Measurements from ENCODE around the gene ANKRD62. TPM values are rescaled to one million over a fixed set of nuclear protein-coding genes. Genes with fewer than 3 reads are reported as not detected.

The ANKRD62 gene
- total RNA-seq, 1 experiment from 2014 or later = not detected

DNA sequence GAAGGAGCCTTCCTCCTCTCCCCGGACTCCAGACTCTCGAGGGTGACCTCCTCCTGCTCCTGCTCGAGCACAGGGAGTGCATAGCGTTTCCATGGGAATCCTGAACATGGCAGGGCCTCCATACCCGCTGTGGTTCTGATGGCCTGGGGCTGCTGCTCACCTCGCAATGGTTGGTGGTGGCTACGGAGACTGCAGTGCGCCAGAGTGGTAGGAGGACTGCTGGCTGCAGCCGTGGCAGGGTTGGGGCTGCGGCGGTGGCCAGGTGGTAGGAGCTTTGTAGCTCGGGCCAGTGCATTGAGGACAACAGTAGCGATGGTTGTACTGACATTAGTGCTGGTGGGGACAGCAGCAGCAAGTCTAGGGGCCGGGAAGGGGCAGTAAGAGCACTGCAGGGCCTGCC lies 32.0 kb upstream of the ANKRD62 start:
- ChIA-PET CTCF (no interaction called here), POLR2A (no interaction called here)
- in situ Hi-C loops (cut with HindIII; ENCODE audit: low pct_unique_long_range_greater_than_20kb, low sequenced_read_pairs) (no loop called here), intact Hi-C loops (cut with micrococcal nuclease; ENCODE audit: unreplicated experiment) (no loop called here)
- DNase-seq (ENCODE audit: low read depth, low spot score) (no peak), ATAC-seq (no peak)
- Histone ChIP-seq H3K4me1 (ENCODE audit: control insufficient read depth, insufficient read depth, low read length) (no peaks in the 10 kb centered on the region), H3K9me3 (ENCODE audit: control insufficient read depth, insufficient read depth, low read depth, low read length) (no peaks in the 10 kb centered on the region), H3K4me3 (ENCODE audit: low read depth in 2 of 2, low read length in 2 of 2) (no peak overlapping the region), H3K27me3 (ENCODE audit: control insufficient read depth, insufficient read depth, low read length) (no peaks in the 10 kb centered on the region), H3K27ac (ENCODE audit: low read length) (no peak overlapping the region), H3K36me3 (ENCODE audit: control insufficient read depth, insufficient read depth, low read length) (no peaks in the 10 kb centered on the region)
- TF ChIP-seq REST (IDR thresholded peaks at IDR 0.05; ENCODE audit: insufficient read depth in 1 of 2, low read depth in 2 of 2, low read length in 1 of 2) = no peak
- no peak for TF ChIP-seq SIN3A (IDR thresholded peaks at IDR 0.05; ENCODE audit: borderline replicate concordance, insufficient read depth, low read depth, low read length)
- TF ChIP-seq CTCF (IDR thresholded peaks at IDR 0.05) = no peak
- no peak for TF ChIP-seq TCF7L2 (IDR thresholded peaks at IDR 0.05; ENCODE audit: low read depth, low read length)
- TF ChIP-seq POLR2AphosphoS5 (IDR thresholded peaks at IDR 0.05; ENCODE audit: low read depth, low read length) = no peak
- BruUV-seq (replicated peaks) = no TSS peak

DNA sequence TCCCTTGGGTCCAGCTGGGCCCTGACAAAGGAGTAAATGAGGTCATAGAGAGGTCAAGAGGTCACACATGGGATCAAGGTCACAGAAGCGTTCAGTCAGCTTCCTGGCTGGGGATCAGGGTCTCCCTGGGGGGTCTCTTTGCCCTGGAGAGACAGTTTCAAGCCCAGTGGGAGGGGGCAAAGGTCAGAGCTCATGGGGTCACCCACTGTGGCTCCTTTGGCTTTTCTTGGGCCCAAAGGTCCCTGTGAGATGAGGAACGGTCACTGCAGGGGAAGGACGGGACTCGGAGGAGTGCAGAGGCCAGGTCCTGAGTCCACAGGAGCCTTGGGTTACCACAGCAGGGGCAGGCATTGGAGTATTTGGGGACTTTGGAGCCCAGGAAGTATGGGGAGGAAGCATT lies 30.7 kb upstream of the ANKRD62 start:
- intact Hi-C loops (cut with micrococcal nuclease; ENCODE audit: unreplicated experiment) (no loop called here), in situ Hi-C loops (cut with HindIII; ENCODE audit: low pct_unique_long_range_greater_than_20kb, low sequenced_read_pairs) (no loop called here)
- H3K27ac ChIP-seq (ENCODE audit: low read length) = no peak overlapping the region
- H3K27me3 ChIP-seq (ENCODE audit: control insufficient read depth, insufficient read depth, low read length) = no peaks in the 10 kb centered on the region
- TF ChIP-seq SIN3A (IDR thresholded peaks at IDR 0.05; ENCODE audit: borderline replicate concordance, insufficient read depth, low read depth, low read length) (no peak), TCF7L2 (IDR thresholded peaks at IDR 0.05; ENCODE audit: low read depth, low read length) (no peak), POLR2AphosphoS5 (IDR thresholded peaks at IDR 0.05; ENCODE audit: low read depth, low read length) (no peak)
- ATAC-seq (no peak), DNase-seq (ENCODE audit: low read depth, low spot score) (no peak)
- H3K4me3 ChIP-seq (ENCODE audit: low read depth in 2 of 2, low read length in 2 of 2) = no peak overlapping the region
- BruUV-seq (replicated peaks) = no TSS peak
- CTCF ChIA-PET = no interaction called here
- POLR2A ChIA-PET = no interaction called here
- H3K36me3 ChIP-seq (ENCODE audit: control insufficient read depth, insufficient read depth, low read length) = no peaks in the 10 kb centered on the region
- no peaks in the 10 kb centered on the region for H3K4me1 ChIP-seq (ENCODE audit: control insufficient read depth, insufficient read depth, low read length)
- no peaks in the 10 kb centered on the region for H3K9me3 ChIP-seq (ENCODE audit: control insufficient read depth, insufficient read depth, low read depth, low read length)

GRCh38 chr18:12064086-12064763 lies 29.4 kb upstream of the ANKRD62 start:
- H3K36me3 ChIP-seq (ENCODE audit: control insufficient read depth, insufficient read depth, low read length) = no peaks in the 10 kb centered on the region
- ATAC-seq = no peak
- H3K4me1 ChIP-seq (ENCODE audit: control insufficient read depth, insufficient read depth, low read length) = no peaks in the 10 kb centered on the region
- H3K27ac ChIP-seq (ENCODE audit: low read length) = no peak overlapping the region
- ChIA-PET CTCF (no interaction called here), POLR2A (no interaction called here)
- no TSS peak for BruUV-seq (replicated peaks)
- H3K4me3 ChIP-seq (ENCODE audit: low read depth in 2 of 2, low read length in 2 of 2) = no peak overlapping the region
- no peak for DNase-seq (ENCODE audit: low read depth, low spot score)
- intact Hi-C loops (cut with micrococcal nuclease; ENCODE audit: unreplicated experiment) = no loop called here
- no peaks in the 10 kb centered on the region for H3K9me3 ChIP-seq (ENCODE audit: control insufficient read depth, insufficient read depth, low read depth, low read length)
- TF ChIP-seq CTCF (IDR thresholded peaks at IDR 0.05) = no peak
- TF ChIP-seq POLR2AphosphoS5 (IDR thresholded peaks at IDR 0.05; ENCODE audit: low read depth, low read length) = no peak
- TF ChIP-seq TCF7L2 (IDR thresholded peaks at IDR 0.05; ENCODE audit: low read depth, low read length) = no peak
- TF ChIP-seq SIN3A (IDR thresholded peaks at IDR 0.05; ENCODE audit: borderline replicate concordance, insufficient read depth, low read depth, low read length) = no peak
- no peak for TF ChIP-seq REST (IDR thresholded peaks at IDR 0.05; ENCODE audit: insufficient read depth in 1 of 2, low read depth in 2 of 2, low read length in 1 of 2)
- in situ Hi-C loops (cut with HindIII; ENCODE audit: low pct_unique_long_range_greater_than_20kb, low sequenced_read_pairs) = no loop called here
- H3K27me3 ChIP-seq (ENCODE audit: control insufficient read depth, insufficient read depth, low read length) = no peaks in the 10 kb centered on the region

Measured in Panc1 (cell line).